HepG2 (cell line): ENCODE results near the gene TRAF4. TPM values are rescaled to one million over a fixed set of nuclear protein-coding genes. Genes with fewer than 3 reads are reported as not detected.

ENCODE experiments used
- ESRRA ChIP-seq: sonication (generic); formaldehyde crosslinking; IDR thresholded peaks from 2 replicates; pipeline ENCODE4 v1.5.1; 2020; ENCODE audit warnings: mild to moderate bottlenecking, low read depth, missing genetic modification reagents
- FOSL1 ChIP-seq: sonication (generic); formaldehyde crosslinking; IDR thresholded peaks from 2 replicates; pipeline ENCODE4 v1.9.0; 2021; ENCODE audit warnings: missing genetic modification reagents, borderline replicate concordance
- GATAD1 ChIP-seq: IDR thresholded peaks from 2 replicates; pipeline ENCODE4 v1.6.1; 2016; ENCODE audit warnings: missing genetic modification reagents, missing compliant biosample characterization
- HIVEP1 ChIP-seq: sonication (generic); formaldehyde crosslinking; IDR thresholded peaks from 2 replicates; pipeline ENCODE4 v1.4.0; 2020; ENCODE audit warnings: mild to moderate bottlenecking, missing genetic modification reagents
- JUN ChIP-seq: sonication (generic); formaldehyde crosslinking; IDR thresholded peaks from 2 replicates; pipeline ENCODE4 v1.4.0; 2020; ENCODE audit warnings: mild to moderate bottlenecking, missing genetic modification reagents
- MEIS2 ChIP-seq: sonication (generic); formaldehyde crosslinking; IDR thresholded peaks from 2 replicates; pipeline ENCODE4 v1.9.0; 2021; ENCODE audit warnings: mild to moderate bottlenecking, missing genetic modification reagents
- RBM39 ChIP-seq: fragments of 200-400 bp; formaldehyde crosslinking; IDR thresholded peaks from one replicate; pipeline ENCODE4 v1.6.1; 2018; ENCODE audit warnings: antibody characterized with exemption, mild to moderate bottlenecking, low read depth, low read length; ENCODE audit not compliant: poor library complexity, severe bottlenecking
- SALL1 ChIP-seq: sonication (generic); formaldehyde crosslinking; IDR thresholded peaks from 2 replicates; pipeline ENCODE4 v1.8.0; 2022; ENCODE audit warnings: mild to moderate bottlenecking, missing genetic modification reagents
- SMYD3 ChIP-seq: sonication (generic); formaldehyde crosslinking; IDR thresholded peaks from 2 replicates; pipeline ENCODE4 v1.8.1; 2023; ENCODE audit warnings: mild to moderate bottlenecking, missing genetic modification reagents
- SP140L ChIP-seq: sonication (generic); formaldehyde crosslinking; IDR thresholded peaks from 2 replicates; pipeline ENCODE4 v1.4.0; 2020; ENCODE audit warnings: missing genetic modification reagents, borderline replicate concordance
- SP2 ChIP-seq: sonication (generic); formaldehyde crosslinking; IDR thresholded peaks from 2 replicates; pipeline ENCODE4 v1.5.1; 2020; ENCODE audit warnings: mild to moderate bottlenecking, missing genetic modification reagents
- SRY ChIP-seq: sonication (generic); formaldehyde crosslinking; IDR thresholded peaks from 2 replicates; pipeline ENCODE4 v1.8.0; 2022; ENCODE audit warnings: mild to moderate bottlenecking, missing genetic modification reagents
- SUZ12 ChIP-seq: fragments of 150-350 bp; IDR thresholded peaks from 2 replicates; pipeline ENCODE4 v1.6.1; 2014; ENCODE audit warnings: low read depth, low read length
- TRIM24 ChIP-seq: sonication (generic); formaldehyde crosslinking; IDR thresholded peaks from 2 replicates; pipeline ENCODE4 v1.8.0; 2022; ENCODE audit warnings: mild to moderate bottlenecking, missing genetic modification reagents
- ZNF329 ChIP-seq: sonication (generic); formaldehyde crosslinking; IDR thresholded peaks from 2 replicates; pipeline ENCODE4 v1.9.0; 2021; ENCODE audit warnings: low read depth, mild to moderate bottlenecking, missing genetic modification reagents
- ZNF432 ChIP-seq: sonication (generic); formaldehyde crosslinking; IDR thresholded peaks from 2 replicates; pipeline ENCODE4 v1.5.0; 2020; ENCODE audit warnings: missing genetic modification reagents, mild to moderate bottlenecking, borderline replicate concordance
- ZNF614 ChIP-seq: IDR thresholded peaks from 2 replicates; pipeline ENCODE4 v1.6.1; 2018; ENCODE audit warnings: missing biosample characterization, missing genetic modification reagents, inconsistent platforms, borderline replicate concordance
- ZNF777 ChIP-seq: sonication (generic); formaldehyde crosslinking; IDR thresholded peaks from 2 replicates; pipeline ENCODE4 v1.4.0; 2020; ENCODE audit warnings: missing genetic modification reagents
- polyA plus RNA-seq, 8 experiments: library from polyadenylated mRNA; depleted of rRNA in 3 of 8; stranded (reverse) in 7 of 8; unstranded in 1 of 8; fragments of >200 nt; fragmentation: Illumina TruSeq in 4 of 8; extraction: Trizol in 4 of 8; gene quantifications; 2 replicates each; pipeline versions ENCODE4 v1.2.1 to v1.2.3, GENCODE V29; 2011 to 2016; ENCODE audit warnings: low read depth in 4 of 8, missing spikeins in 1 of 8, mixed read lengths in 1 of 8; ENCODE audit not compliant: insufficient read depth in 1 of 8
- total RNA-seq, 5 experiments: library from RNA; depleted of rRNA; stranded (reverse); fragments of >200 nt; fragmentation: Illumina TruSeq; extraction: Trizol; gene quantifications; 2 replicates each; pipeline ENCODE4 v1.2.3, GENCODE V29; 2016; ENCODE audit warnings: low read depth in 1 of 5
- TF ChIP-seq, protein P1 (sequence below): sonication (generic); formaldehyde crosslinking; IDR thresholded peaks from 2 replicates; pipeline ENCODE4 v1.5.1; 2020; ENCODE audit warnings: mild to moderate bottlenecking, missing genetic modification reagents, moderate library complexity
- TF ChIP-seq, protein P2 (sequence below): sonication (generic); formaldehyde crosslinking; IDR thresholded peaks from 2 replicates; pipeline ENCODE4 v1.5.1; 2020; ENCODE audit warnings: missing genetic modification reagents, mild to moderate bottlenecking, borderline replicate concordance
- TF ChIP-seq, protein P3 (sequence below): sonication (generic); formaldehyde crosslinking; IDR thresholded peaks from 2 replicates; pipeline ENCODE4 v1.4.0; 2020; ENCODE audit warnings: missing genetic modification reagents
- TF ChIP-seq, protein P4 (sequence below): sonication (generic); formaldehyde crosslinking; IDR thresholded peaks from 2 replicates; pipeline ENCODE4 v1.5.0; 2020; ENCODE audit warnings: missing genetic modification reagents

Gene TRAF4
- total and polyA plus RNA-seq, 2 of the 13 experiments (the other 11 are each of a cell fraction or from before 2014, with no cell fraction given), result 86.0 to 89.9 TPM

DNA sequence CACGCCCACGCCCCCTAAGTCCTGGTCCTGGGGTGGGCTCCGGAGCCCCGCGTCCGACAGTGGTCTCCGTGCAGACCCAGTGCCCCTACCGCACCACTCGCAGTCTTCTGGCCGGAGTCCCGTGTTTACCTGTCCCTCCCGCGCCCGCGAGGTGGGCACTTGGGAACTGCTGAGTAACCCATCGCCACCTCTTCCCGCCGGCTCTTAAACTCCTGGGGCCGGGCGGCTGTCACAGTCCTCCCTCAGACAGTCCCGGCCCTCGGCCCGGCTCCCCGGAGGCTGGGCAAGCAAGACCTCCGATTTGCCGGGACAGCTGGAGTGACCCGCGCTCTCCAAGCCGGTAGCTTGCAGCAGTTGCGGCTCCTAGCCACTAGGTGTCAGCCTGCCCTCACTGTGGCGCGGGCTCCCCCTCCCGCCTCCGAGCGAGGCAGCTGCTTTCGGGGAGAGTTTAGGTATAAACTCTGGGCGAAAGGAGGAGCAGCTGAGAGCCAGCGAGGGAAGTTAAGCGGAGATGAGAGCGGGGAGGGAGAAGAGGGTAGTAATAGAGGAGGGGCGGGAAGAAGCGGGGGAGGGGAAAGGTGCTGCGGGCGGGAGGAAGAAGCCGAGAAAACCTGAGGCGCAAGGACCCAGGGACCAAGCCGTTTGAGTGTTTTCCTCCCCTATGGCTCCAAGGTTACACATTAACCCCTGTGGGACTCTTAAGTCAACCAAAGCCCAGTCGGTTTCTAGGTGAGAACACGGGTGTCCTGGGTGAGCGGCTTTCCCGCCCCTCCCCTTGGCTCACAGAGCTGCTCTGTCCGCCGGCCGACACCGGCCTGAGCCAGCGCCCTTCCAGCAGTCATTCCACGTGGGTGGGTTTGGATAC, 17.0 kb upstream of the TRAF4 start (continued):
- TF ChIP-seq SUZ12, result no peak
- no peak; the same call in 1 of the 2 replicates for TF ChIP-seq ZNF614
- TF ChIP-seq GATAD1 (CRISPR knock-in tag), result peak; percentile 77; the same call in 1 of the 2 replicates
- no peak for TF ChIP-seq TRIM24 (CRISPR knock-in tag)
- TF ChIP-seq ZNF777 (CRISPR knock-in tag), result 0 out of 2 replicates have a peak, but pooled peaks have one; percentile 23
- TF ChIP-seq FOSL1 (CRISPR knock-in tag), result no peak
- TF ChIP-seq ZNF432 (CRISPR knock-in tag), result no peak
- TF ChIP-seq JUN, result no peak
- peak; percentile 72 for TF ChIP-seq SALL1 (CRISPR knock-in tag)
- no peak for TF ChIP-seq SP140L (CRISPR knock-in tag)
- 0 out of 2 replicates have a peak, but pooled peaks have one; percentile 40 for TF ChIP-seq SP2 (CRISPR knock-in tag)
- TF ChIP-seq, protein P1, sequence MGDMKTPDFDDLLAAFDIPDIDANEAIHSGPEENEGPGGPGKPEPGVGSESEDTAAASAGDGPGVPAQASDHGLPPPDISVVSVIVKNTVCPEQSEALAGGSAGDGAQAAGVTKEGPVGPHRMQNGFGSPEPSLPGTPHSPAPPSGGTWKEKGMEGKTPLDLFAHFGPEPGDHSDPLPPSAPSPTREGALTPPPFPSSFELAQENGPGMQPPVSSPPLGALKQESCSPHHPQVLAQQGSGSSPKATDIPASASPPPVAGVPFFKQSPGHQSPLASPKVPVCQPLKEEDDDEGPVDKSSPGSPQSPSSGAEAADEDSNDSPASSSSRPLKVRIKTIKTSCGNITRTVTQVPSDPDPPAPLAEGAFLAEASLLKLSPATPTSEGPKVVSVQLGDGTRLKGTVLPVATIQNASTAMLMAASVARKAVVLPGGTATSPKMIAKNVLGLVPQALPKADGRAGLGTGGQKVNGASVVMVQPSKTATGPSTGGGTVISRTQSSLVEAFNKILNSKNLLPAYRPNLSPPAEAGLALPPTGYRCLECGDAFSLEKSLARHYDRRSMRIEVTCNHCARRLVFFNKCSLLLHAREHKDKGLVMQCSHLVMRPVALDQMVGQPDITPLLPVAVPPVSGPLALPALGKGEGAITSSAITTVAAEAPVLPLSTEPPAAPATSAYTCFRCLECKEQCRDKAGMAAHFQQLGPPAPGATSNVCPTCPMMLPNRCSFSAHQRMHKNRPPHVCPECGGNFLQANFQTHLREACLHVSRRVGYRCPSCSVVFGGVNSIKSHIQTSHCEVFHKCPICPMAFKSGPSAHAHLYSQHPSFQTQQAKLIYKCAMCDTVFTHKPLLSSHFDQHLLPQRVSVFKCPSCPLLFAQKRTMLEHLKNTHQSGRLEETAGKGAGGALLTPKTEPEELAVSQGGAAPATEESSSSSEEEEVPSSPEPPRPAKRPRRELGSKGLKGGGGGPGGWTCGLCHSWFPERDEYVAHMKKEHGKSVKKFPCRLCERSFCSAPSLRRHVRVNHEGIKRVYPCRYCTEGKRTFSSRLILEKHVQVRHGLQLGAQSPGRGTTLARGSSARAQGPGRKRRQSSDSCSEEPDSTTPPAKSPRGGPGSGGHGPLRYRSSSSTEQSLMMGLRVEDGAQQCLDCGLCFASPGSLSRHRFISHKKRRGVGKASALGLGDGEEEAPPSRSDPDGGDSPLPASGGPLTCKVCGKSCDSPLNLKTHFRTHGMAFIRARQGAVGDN (CRISPR knock-in tag), result peak; percentile 68
- TF ChIP-seq HIVEP1, result no peak
- no peak; the same call in 1 of the 2 replicates for TF ChIP-seq MEIS2 (CRISPR knock-in tag)
- TF ChIP-seq, protein P2, sequence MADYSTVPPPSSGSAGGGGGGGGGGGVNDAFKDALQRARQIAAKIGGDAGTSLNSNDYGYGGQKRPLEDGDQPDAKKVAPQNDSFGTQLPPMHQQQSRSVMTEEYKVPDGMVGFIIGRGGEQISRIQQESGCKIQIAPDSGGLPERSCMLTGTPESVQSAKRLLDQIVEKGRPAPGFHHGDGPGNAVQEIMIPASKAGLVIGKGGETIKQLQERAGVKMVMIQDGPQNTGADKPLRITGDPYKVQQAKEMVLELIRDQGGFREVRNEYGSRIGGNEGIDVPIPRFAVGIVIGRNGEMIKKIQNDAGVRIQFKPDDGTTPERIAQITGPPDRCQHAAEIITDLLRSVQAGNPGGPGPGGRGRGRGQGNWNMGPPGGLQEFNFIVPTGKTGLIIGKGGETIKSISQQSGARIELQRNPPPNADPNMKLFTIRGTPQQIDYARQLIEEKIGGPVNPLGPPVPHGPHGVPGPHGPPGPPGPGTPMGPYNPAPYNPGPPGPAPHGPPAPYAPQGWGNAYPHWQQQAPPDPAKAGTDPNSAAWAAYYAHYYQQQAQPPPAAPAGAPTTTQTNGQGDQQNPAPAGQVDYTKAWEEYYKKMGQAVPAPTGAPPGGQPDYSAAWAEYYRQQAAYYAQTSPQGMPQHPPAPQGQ (CRISPR knock-in tag), result no peak
- TF ChIP-seq, protein P3, sequence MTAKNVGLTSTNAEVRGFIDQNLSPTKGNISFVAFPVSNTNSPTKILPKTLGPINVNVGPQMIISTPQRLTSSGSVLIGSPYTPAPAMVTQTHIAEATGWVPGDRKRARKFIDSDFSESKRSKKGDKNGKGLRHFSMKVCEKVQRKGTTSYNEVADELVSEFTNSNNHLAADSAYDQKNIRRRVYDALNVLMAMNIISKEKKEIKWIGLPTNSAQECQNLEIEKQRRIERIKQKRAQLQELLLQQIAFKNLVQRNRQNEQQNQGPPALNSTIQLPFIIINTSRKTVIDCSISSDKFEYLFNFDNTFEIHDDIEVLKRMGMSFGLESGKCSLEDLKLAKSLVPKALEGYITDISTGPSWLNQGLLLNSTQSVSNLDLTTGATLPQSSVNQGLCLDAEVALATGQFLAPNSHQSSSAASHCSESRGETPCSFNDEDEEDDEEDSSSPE (CRISPR knock-in tag), result peak; percentile 37; the same call in 1 of the 2 replicates
- no peak; the same call in 1 of the 2 replicates for TF ChIP-seq SRY (CRISPR knock-in tag)
- peak; percentile 36; the same call in 1 of the 2 replicates for TF ChIP-seq ESRRA (CRISPR knock-in tag)
- TF ChIP-seq, protein P4, sequence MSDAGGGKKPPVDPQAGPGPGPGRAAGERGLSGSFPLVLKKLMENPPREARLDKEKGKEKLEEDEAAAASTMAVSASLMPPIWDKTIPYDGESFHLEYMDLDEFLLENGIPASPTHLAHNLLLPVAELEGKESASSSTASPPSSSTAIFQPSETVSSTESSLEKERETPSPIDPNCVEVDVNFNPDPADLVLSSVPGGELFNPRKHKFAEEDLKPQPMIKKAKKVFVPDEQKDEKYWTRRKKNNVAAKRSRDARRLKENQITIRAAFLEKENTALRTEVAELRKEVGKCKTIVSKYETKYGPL, result no peak
- TF ChIP-seq RBM39, result no peak
- TF ChIP-seq ZNF329 (CRISPR knock-in tag), result no peak; the same call in 1 of the 2 replicates
- no peak for TF ChIP-seq SMYD3 (CRISPR knock-in tag)
